PC-9 (cell line): Measurements from ENCODE around the gene APCDD1. TPM values are rescaled to one million over a fixed set of nuclear protein-coding genes. Genes with fewer than 3 reads are reported as not detected.

Source experiments
- BruUV-seq: library from RNA; stranded (reverse); fragments of 400-500 nt; replicated peaks from 2 replicates; lab custom pipeline; 2021; lab: Mats Ljungman, UMichigan
- CTCF ChIA-PET: fragments of 300-600 bp; sonication (Branson Sonifier 250); formaldehyde crosslinking; loops from one replicate; lab custom pipeline; 2022; ENCODE audit warnings: antibody characterized with exemption; lab: Charles Lee
- POLR2A ChIA-PET: fragments of 300-600 bp; sonication (Branson Sonifier 250); formaldehyde crosslinking; loops from one replicate; lab custom pipeline; 2022; ENCODE audit warnings: antibody characterized with exemption; ENCODE audit not compliant: unreplicated experiment; lab: Charles Lee
- DNase-seq, 2 experiments: peaks; one replicate each; pipeline versions ENCODE4 v3.0.0 to v3.0.0-alpha.2; 2015 to 2022; ENCODE audit warnings: mixed read lengths in 1 of 2
- H2AFZ ChIP-seq: fragments of 200-600 bp; sonication (generic); 2 replicates; pipeline ENCODE4 v1.8.1; 2017; ENCODE audit warnings: antibody characterized with exemption
- H3F3A ChIP-seq: fragments of 200-600 bp; sonication (generic); 2 replicates; pipeline ENCODE4 v1.8.1; 2017; ENCODE audit warnings: antibody characterized with exemption, mild to moderate bottlenecking, low read depth; ENCODE audit not compliant: insufficient read depth
- H3K27ac ChIP-seq: fragments of 200-600 bp; sonication (generic); 2 replicates; pipeline ENCODE4 v1.6.1; 2016; ENCODE audit warnings: mixed run types
- H3K27me3 ChIP-seq: fragments of 200-600 bp; sonication (generic); 2 replicates; pipeline ENCODE4 v1.6.1; 2016; ENCODE audit warnings: low read depth, mixed run types; ENCODE audit not compliant: insufficient read depth
- H3K36me3 ChIP-seq: fragments of 200-600 bp; sonication (generic); 2 replicates; pipeline ENCODE4 v1.6.1; 2016; ENCODE audit warnings: low read depth, mixed run types
- H3K4me1 ChIP-seq: fragments of 200-600 bp; sonication (generic); replicated peaks from 2 replicates; pipeline ENCODE4 v1.6.1; 2016; ENCODE audit warnings: mixed run types; ENCODE audit not compliant: insufficient read depth
- H3K4me2 ChIP-seq: fragments of 200-600 bp; sonication (generic); 2 replicates; pipeline ENCODE4 v1.6.1; 2017; ENCODE audit warnings: mixed run types
- H3K4me3 ChIP-seq: fragments of 200-600 bp; sonication (generic); 2 replicates; pipeline ENCODE4 v1.6.1; 2016; ENCODE audit warnings: mixed run types
- H3K79me2 ChIP-seq: fragments of 200-600 bp; sonication (generic); 2 replicates; pipeline ENCODE4 v1.6.1; 2017; ENCODE audit warnings: low read depth, mixed run types
- H3K9me2 ChIP-seq: fragments of 200-600 bp; sonication (generic); 2 replicates; pipeline ENCODE4 v1.8.1; 2017; ENCODE audit warnings: mild to moderate bottlenecking; ENCODE audit not compliant: insufficient read depth
- H3K9me3 ChIP-seq: fragments of 200-600 bp; sonication (generic); 2 replicates; pipeline ENCODE4 v1.8.1; 2016; ENCODE audit warnings: low read depth; ENCODE audit not compliant: insufficient read depth
- H4K20me1 ChIP-seq: fragments of 200-600 bp; sonication (generic); 2 replicates; pipeline ENCODE4 v1.8.1; 2017; ENCODE audit not compliant: insufficient read depth
- CTCF ChIP-seq: fragments of 200-600 bp; sonication (generic); conservative IDR thresholded peaks from 2 replicates; pipeline ENCODE4 v1.6.1; 2017; ENCODE audit warnings: mixed run types, antibody characterized with exemption, mild to moderate bottlenecking, moderate library complexity
- EZH2 ChIP-seq: fragments of 200-600 bp; sonication (generic); IDR thresholded peaks from 2 replicates; pipeline ENCODE4 v1.8.0; 2017; ENCODE audit warnings: antibody characterized with exemption, low read depth
- intact Hi-C: fragments of 100-400 bp; cut with micrococcal nuclease; formaldehyde crosslinking; loops from one replicate; pipeline ENCODE4 v1.10.0; 2022; ENCODE audit not compliant: unreplicated experiment
- total RNA-seq: library from RNA; stranded (reverse); gene quantifications from 2 replicates; pipeline ENCODE4 v1.2.3, GENCODE V29; 2021

Gene APCDD1
- total RNA-seq, 1 experiment from 2014 or later, result not detected

DNA sequence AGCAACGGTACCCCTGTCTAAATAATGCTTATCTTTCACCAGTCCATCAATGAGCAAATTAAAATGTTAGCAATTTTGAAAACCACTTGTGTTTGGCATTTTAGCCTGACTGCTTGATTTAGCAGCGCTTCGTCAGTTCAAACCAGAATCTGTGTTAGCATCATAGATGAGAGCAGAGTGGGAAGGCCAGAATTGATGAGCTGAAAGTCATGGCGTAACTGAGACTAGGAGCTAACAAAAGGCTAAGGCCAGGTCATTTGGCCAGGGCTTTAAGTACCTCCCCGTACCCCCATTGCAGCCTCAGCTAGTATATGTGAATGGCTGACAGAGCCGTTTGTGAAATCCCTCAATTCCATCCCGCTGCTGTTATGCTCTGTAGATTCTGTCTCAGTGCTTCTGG, 16.0 kb downstream of the APCDD1 start:
- Histone ChIP-seq H3K4me3 (no peak overlapping the region), H3K79me2 (no peaks in the 10 kb centered on the region), H3K4me1 (no peaks in the 10 kb centered on the region), H3F3A (no peaks in the 10 kb centered on the region), H3K9me3 (no peaks in the 10 kb centered on the region), H3K9me2 (no peaks in the 10 kb centered on the region), H3K27me3 (peaks cover 3% of the 10 kb centered on the region; the same call in 1 of the 2 replicates), H3K27ac (no peak overlapping the region), H3K4me2 (no peak overlapping the region), H3K36me3 (no peaks in the 10 kb centered on the region), H4K20me1 (no peaks in the 10 kb centered on the region), H2AFZ (no peak overlapping the region)
- no peak for DNase-seq
- no TSS peak for BruUV-seq
- TF ChIP-seq CTCF, result no peak
- TF ChIP-seq EZH2, result no peak
- ChIA-PET CTCF (interaction anchor here (0.6 kb wide), 1 partner anchor 636 kb away, joined by 3 read pairs; no protein-coding TSS in a partner anchor), POLR2A (no interaction called here)
- intact Hi-C loops, result no loop called here

- Histone ChIP-seq H3K27ac (no peak overlapping the region), H3K4me3 (no peak overlapping the region), H2AFZ (no peak overlapping the region), H3F3A (no peaks in the 10 kb centered on the region), H3K27me3 (peaks cover 3% of the 10 kb centered on the region; the same call in 1 of the 2 replicates), H3K9me3 (no peaks in the 10 kb centered on the region), H4K20me1 (no peaks in the 10 kb centered on the region), H3K9me2 (no peaks in the 10 kb centered on the region), H3K4me1 (no peaks in the 10 kb centered on the region), H3K4me2 (no peak overlapping the region), H3K79me2 (no peaks in the 10 kb centered on the region), H3K36me3 (no peaks in the 10 kb centered on the region)
- no TSS peak for BruUV-seq
- CTCF ChIA-PET, result no interaction called here
- no peak for DNase-seq
- intact Hi-C loops, result no loop called here
- POLR2A ChIA-PET, result no interaction called here
- TF ChIP-seq CTCF (no peak), EZH2 (no peak)
Observed at GRCh38 chr18:10471574-10471973, 17.1 kb downstream of the APCDD1 start.

DNA sequence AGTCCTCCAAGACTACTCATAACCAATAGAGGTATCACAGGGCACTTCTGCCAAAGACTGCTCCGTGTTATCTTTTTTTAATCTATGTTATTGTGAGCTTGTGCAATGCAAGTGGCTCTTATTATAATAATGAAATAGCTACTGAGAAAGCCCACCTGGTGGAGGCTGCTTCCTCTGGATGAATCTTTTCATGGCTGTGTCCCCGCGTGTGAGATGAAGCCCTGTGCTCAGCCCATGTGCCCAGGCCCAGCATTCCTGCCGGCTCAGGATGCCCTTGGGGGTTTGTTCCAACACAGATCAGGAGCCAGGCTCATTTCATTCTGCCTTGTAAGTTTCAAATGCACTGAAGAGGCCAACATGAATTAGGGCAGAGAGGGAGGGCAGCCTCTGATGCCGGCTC, 18.7 kb downstream of the APCDD1 start:
- ChIA-PET POLR2A (no interaction called here), CTCF (no interaction called here)
- Histone ChIP-seq H3K4me3 (no peak overlapping the region), H3K27me3 (peaks cover 3% of the 10 kb centered on the region; the same call in 1 of the 2 replicates), H3K9me3 (no peaks in the 10 kb centered on the region), H3K9me2 (no peaks in the 10 kb centered on the region), H2AFZ (no peak overlapping the region), H3K27ac (no peak overlapping the region), H3F3A (no peaks in the 10 kb centered on the region), H3K36me3 (no peaks in the 10 kb centered on the region), H4K20me1 (no peaks in the 10 kb centered on the region), H3K79me2 (no peaks in the 10 kb centered on the region), H3K4me2 (no peak overlapping the region), H3K4me1 (no peaks in the 10 kb centered on the region)
- intact Hi-C loops, result no loop called here
- no peak for TF ChIP-seq CTCF
- TF ChIP-seq EZH2, result no peak
- BruUV-seq, result no TSS peak
- DNase-seq, result no peak
